GM21737 (cell line): ENCODE measurements around the gene PET100.
A peak's percentile ranks its signal among the peaks of the same experiment; 100 is the strongest.

ENCODE experiments used
- ATAC-seq: cut with Tn5 transposase; IDR thresholded peaks from one replicate; pipeline ENCODE4 v1.9.1; 2021; ENCODE audit warnings: mild to moderate bottlenecking, moderate library complexity; ENCODE audit not compliant: unreplicated experiment

Gene PET100

GRCh38 chr19:7677669-7678311 lies 48.2 kb downstream of the PET100 start:
- no peak for ATAC-seq

- no peak for ATAC-seq
These were observed 49.6 kb downstream of the PET100 start for GRCh38 chr19:7678971-7679751.

- no peak for ATAC-seq
These were observed 50.4 kb downstream of the PET100 start for GRCh38 chr19:7679771-7680605.

GRCh38 chr19:7680606-7681339 lies 51.2 kb downstream of the PET100 start, which contains the start of gene TRAPPC5:
Gene TRAPPC5 (plus strand): TSS chr19:7680833. CDS start chr19:7682254, 1,421 bp downstream.
- ATAC-seq: peak; percentile 49
